ENCODE results near the gene CDH23.

CDH23 gene

DNA sequence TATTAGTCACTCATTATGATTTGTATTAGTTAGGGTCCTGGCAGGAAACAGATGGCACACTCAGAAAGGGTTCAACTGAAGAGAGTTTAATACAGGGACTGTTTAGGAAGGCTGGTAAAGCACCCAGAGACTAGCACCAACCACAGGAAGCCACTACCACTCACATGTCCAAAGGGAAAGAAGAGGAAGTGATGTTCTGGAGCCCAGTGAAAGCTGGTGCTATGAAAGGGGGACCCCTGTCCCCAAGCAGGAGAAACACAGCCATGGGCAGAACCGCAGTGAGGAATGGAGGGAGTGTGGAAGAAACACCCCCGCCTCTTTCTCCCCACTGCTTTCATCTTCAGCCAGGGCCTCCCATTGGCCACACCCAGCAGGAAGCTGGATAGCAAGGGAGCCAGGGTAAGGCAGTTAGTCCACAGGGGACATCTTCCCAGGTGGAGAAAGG, 379.8 kb downstream of the CDH23 start:
- TF ChIP-seq FOXM1 (IDR thresholded peaks at IDR 0.05; ENCODE audit: borderline replicate concordance) (no peak), TARDBP (IDR thresholded peaks at IDR 0.05) (no peak), FOXA1 (IDR thresholded peaks at IDR 0.05) (no peak), CTBP1 (IDR thresholded peaks at IDR 0.05; ENCODE audit: borderline replicate concordance) (no peak), ELF4 (IDR thresholded peaks at IDR 0.05) (no peak), LEF1 (IDR thresholded peaks at IDR 0.05; ENCODE audit: borderline replicate concordance) (no peak), ZNF384 (IDR thresholded peaks at IDR 0.05) (no peak), FOXK2 (IDR thresholded peaks at IDR 0.05) (no peak), L3MBTL2 (conservative IDR thresholded peaks at IDR 0.05) (no peak), SUZ12 (IDR thresholded peaks at IDR 0.05) (no peak), SP1 (IDR thresholded peaks at IDR 0.05) (no peak), ARNT (IDR thresholded peaks at IDR 0.05) (no peak), HDGF (IDR thresholded peaks at IDR 0.05; ENCODE audit: borderline replicate concordance) (no peak), NFRKB (IDR thresholded peaks at IDR 0.05) (no peak), BHLHE40 (IDR thresholded peaks at IDR 0.05; ENCODE audit: borderline replicate concordance) (no peak)
- TF ChIP-seq, protein P1, sequence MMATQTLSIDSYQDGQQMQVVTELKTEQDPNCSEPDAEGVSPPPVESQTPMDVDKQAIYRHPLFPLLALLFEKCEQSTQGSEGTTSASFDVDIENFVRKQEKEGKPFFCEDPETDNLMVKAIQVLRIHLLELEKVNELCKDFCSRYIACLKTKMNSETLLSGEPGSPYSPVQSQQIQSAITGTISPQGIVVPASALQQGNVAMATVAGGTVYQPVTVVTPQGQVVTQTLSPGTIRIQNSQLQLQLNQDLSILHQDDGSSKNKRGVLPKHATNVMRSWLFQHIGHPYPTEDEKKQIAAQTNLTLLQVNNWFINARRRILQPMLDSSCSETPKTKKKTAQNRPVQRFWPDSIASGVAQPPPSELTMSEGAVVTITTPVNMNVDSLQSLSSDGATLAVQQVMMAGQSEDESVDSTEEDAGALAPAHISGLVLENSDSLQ (IDR thresholded peaks at IDR 0.05) = no peak
- DNase-seq (ENCODE audit: extremely low spot score) = no peak
- CTCF ChIA-PET = no interaction called here
- POLR2A ChIA-PET = no interaction called here

- no peak for DNase-seq (ENCODE audit: extremely low spot score)
- no peak for TF ChIP-seq FOXK2 (IDR thresholded peaks at IDR 0.05)
- TF ChIP-seq FOXA1 (IDR thresholded peaks at IDR 0.05) = no peak
- TF ChIP-seq HDGF (IDR thresholded peaks at IDR 0.05; ENCODE audit: borderline replicate concordance) = no peak
- TF ChIP-seq, protein P1 (IDR thresholded peaks at IDR 0.05) = no peak
- TF ChIP-seq L3MBTL2 (conservative IDR thresholded peaks at IDR 0.05) = no peak
- no peak for TF ChIP-seq CTBP1 (IDR thresholded peaks at IDR 0.05; ENCODE audit: borderline replicate concordance)
- ChIA-PET CTCF (interaction anchor here (0.6 kb wide), 1 partner anchor 471 kb away, joined by 3 read pairs; no protein-coding TSS in a partner anchor), POLR2A (no interaction called here)
Observed at GRCh38 chr10:71777213-71777985, 380.7 kb downstream of the CDH23 start.

GRCh38 chr10:71778071-71778825, 381.5 kb downstream of the CDH23 start:
- DNase-seq (ENCODE audit: extremely low spot score) = no peak
- no peak for TF ChIP-seq NFRKB (IDR thresholded peaks at IDR 0.05)
- ChIA-PET CTCF (no interaction called here), POLR2A (no interaction called here)

GRCh38 chr10:71779641-71780040, 382.9 kb downstream of the CDH23 start:
- DNase-seq (ENCODE audit: extremely low spot score) = no peak
- TF ChIP-seq LEF1 (IDR thresholded peaks at IDR 0.05; ENCODE audit: borderline replicate concordance) (no peak), FOXA1 (IDR thresholded peaks at IDR 0.05) (no peak)
- ChIA-PET POLR2A (no interaction called here), CTCF (no interaction called here)

- ChIA-PET CTCF (no interaction called here), POLR2A (no interaction called here)
- DNase-seq (ENCODE audit: extremely low spot score) = no peak
- TF ChIP-seq L3MBTL2 (conservative IDR thresholded peaks at IDR 0.05) (no peak), FOXA1 (IDR thresholded peaks at IDR 0.05) (no peak), ARNT (IDR thresholded peaks at IDR 0.05) (no peak), SUZ12 (IDR thresholded peaks at IDR 0.05) (no peak), CTBP1 (IDR thresholded peaks at IDR 0.05; ENCODE audit: borderline replicate concordance) (no peak), ZNF384 (IDR thresholded peaks at IDR 0.05) (no peak), FOXM1 (IDR thresholded peaks at IDR 0.05; ENCODE audit: borderline replicate concordance) (no peak), LEF1 (IDR thresholded peaks at IDR 0.05; ENCODE audit: borderline replicate concordance) (no peak), HDGF (IDR thresholded peaks at IDR 0.05; ENCODE audit: borderline replicate concordance) (no peak)
Observed at GRCh38 chr10:71780156-71780555, 383.4 kb downstream of the CDH23 start.

DNA sequence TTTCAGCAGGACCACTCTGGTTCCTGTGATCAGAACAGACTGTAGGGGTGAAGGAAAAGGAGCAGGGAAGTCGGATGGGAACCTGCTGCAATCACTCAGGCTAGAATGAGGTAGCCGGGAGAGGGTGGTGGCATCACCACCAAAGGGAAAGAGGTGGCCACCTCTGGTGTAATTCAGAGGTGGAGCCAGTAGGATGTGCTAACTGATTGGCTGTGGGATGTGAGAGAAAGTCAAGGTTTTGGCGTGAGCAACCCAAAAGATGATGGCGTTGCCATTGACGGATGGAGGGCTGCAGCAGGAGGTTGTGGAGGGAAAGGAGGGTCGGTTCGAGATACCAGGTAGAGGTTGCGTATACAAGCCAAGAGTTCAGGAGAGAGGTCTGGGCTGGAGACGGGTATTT, 384.0 kb downstream of the CDH23 start:
- no peak for DNase-seq (ENCODE audit: extremely low spot score)
- ChIA-PET POLR2A (no interaction called here), CTCF (no interaction called here)
- TF ChIP-seq ELF4 (IDR thresholded peaks at IDR 0.05) (no peak), ARNT (IDR thresholded peaks at IDR 0.05) (no peak), NFRKB (IDR thresholded peaks at IDR 0.05) (no peak), FOXK2 (IDR thresholded peaks at IDR 0.05) (no peak), LEF1 (IDR thresholded peaks at IDR 0.05; ENCODE audit: borderline replicate concordance) (no peak), FOXM1 (IDR thresholded peaks at IDR 0.05; ENCODE audit: borderline replicate concordance) (no peak), CTBP1 (IDR thresholded peaks at IDR 0.05; ENCODE audit: borderline replicate concordance) (no peak), L3MBTL2 (conservative IDR thresholded peaks at IDR 0.05) (no peak), HDGF (IDR thresholded peaks at IDR 0.05; ENCODE audit: borderline replicate concordance) (no peak), FOXA1 (IDR thresholded peaks at IDR 0.05) (no peak), SUZ12 (IDR thresholded peaks at IDR 0.05) (no peak), TARDBP (IDR thresholded peaks at IDR 0.05) (no peak), SP1 (IDR thresholded peaks at IDR 0.05) (no peak), BHLHE40 (IDR thresholded peaks at IDR 0.05; ENCODE audit: borderline replicate concordance) (no peak)
- TF ChIP-seq, protein P1 (IDR thresholded peaks at IDR 0.05) = no peak

Measured in HEK293T (cell line).